Calu3 (cell line): Measurements from ENCODE around the gene IKBKE. TPM values are rescaled to one million over a fixed set of nuclear protein-coding genes. Genes with fewer than 3 reads are reported as not detected.
A peak's percentile ranks its signal among the peaks of the same experiment; 100 is the strongest.

Experiments used
- BruUV-seq: library from RNA; stranded (reverse); fragments of 400-500 nt; replicated peaks from 2 replicates; lab custom pipeline; 2021; lab: Mats Ljungman, UMichigan
- CTCF ChIA-PET: fragments of 300-600 bp; sonication (Branson Sonifier 250); formaldehyde crosslinking; loops from one replicate; lab custom pipeline; 2022; ENCODE audit warnings: antibody characterized with exemption; lab: Charles Lee
- DNase-seq: peaks from one replicate; pipeline ENCODE4 v3.0.0; 2022
- H3K27ac Mint-ChIP-seq: one replicate; pipeline ENCODE4 v1.8.0; 2022; ENCODE audit warnings: mixed read lengths; ENCODE audit not compliant: unreplicated experiment
- H3K27me3 Mint-ChIP-seq: one replicate; pipeline ENCODE4 v1.8.0; 2022; ENCODE audit warnings: mixed read lengths; ENCODE audit not compliant: unreplicated experiment
- H3K36me3 Mint-ChIP-seq: one replicate; pipeline ENCODE4 v1.8.0; 2022; ENCODE audit warnings: mild to moderate bottlenecking, moderate library complexity, mixed read lengths; ENCODE audit not compliant: insufficient read depth, unreplicated experiment
- H3K4me1 Mint-ChIP-seq: one replicate; pipeline ENCODE4 v1.8.0; 2022; ENCODE audit warnings: mild to moderate bottlenecking, low read depth, mixed read lengths; ENCODE audit not compliant: unreplicated experiment
- H3K4me3 Mint-ChIP-seq: one replicate; pipeline ENCODE4 v1.8.0; 2022; ENCODE audit warnings: mild to moderate bottlenecking, low read depth, moderate library complexity, mixed read lengths; ENCODE audit not compliant: unreplicated experiment
- H3K9me3 Mint-ChIP-seq: one replicate; pipeline ENCODE4 v1.8.0; 2022; ENCODE audit warnings: low read depth, mixed read lengths; ENCODE audit not compliant: unreplicated experiment
- intact Hi-C: fragments of 100-400 bp; cut with micrococcal nuclease; formaldehyde crosslinking; loops from one replicate; pipeline ENCODE4 v1.10.0; 2022; ENCODE audit not compliant: unreplicated experiment
- total RNA-seq: library from RNA; stranded (reverse); gene quantifications from 2 replicates; pipeline ENCODE4 v1.2.3, GENCODE V29; 2022
- TF ChIP-seq, protein P1 (sequence below): fragments of 200-600 bp; IDR thresholded peaks from one replicate; pipeline ENCODE4 v1.8.0; 2022; ENCODE audit warnings: antibody characterized with exemption; ENCODE audit not compliant: unreplicated experiment

IKBKE gene
- total RNA-seq, 1 experiment from 2014 or later = 47.5 TPM

GRCh38 chr1:206495493-206496046 lies 25.3 kb downstream of the IKBKE start:
- H3K4me3 Mint-ChIP-seq = no peak overlapping the region
- no peaks in the 10 kb centered on the region for H3K27me3 Mint-ChIP-seq
- TF ChIP-seq, protein P1, sequence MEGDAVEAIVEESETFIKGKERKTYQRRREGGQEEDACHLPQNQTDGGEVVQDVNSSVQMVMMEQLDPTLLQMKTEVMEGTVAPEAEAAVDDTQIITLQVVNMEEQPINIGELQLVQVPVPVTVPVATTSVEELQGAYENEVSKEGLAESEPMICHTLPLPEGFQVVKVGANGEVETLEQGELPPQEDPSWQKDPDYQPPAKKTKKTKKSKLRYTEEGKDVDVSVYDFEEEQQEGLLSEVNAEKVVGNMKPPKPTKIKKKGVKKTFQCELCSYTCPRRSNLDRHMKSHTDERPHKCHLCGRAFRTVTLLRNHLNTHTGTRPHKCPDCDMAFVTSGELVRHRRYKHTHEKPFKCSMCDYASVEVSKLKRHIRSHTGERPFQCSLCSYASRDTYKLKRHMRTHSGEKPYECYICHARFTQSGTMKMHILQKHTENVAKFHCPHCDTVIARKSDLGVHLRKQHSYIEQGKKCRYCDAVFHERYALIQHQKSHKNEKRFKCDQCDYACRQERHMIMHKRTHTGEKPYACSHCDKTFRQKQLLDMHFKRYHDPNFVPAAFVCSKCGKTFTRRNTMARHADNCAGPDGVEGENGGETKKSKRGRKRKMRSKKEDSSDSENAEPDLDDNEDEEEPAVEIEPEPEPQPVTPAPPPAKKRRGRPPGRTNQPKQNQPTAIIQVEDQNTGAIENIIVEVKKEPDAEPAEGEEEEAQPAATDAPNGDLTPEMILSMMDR = no peak
- H3K9me3 Mint-ChIP-seq = no peaks in the 10 kb centered on the region
- no TSS peak for BruUV-seq
- intact Hi-C loops = no loop called here
- peaks cover 24% of the 10 kb centered on the region for H3K4me1 Mint-ChIP-seq
- H3K27ac Mint-ChIP-seq = no peak overlapping the region
- no peak for DNase-seq
- peaks cover 54% of the 10 kb centered on the region for H3K36me3 Mint-ChIP-seq
- CTCF ChIA-PET = interaction anchor here (0.9 to 1.0 kb wide), 2 partner anchors 11 to 16 kb away, joined by 3 read pairs; no protein-coding TSS in a partner anchor

DNA sequence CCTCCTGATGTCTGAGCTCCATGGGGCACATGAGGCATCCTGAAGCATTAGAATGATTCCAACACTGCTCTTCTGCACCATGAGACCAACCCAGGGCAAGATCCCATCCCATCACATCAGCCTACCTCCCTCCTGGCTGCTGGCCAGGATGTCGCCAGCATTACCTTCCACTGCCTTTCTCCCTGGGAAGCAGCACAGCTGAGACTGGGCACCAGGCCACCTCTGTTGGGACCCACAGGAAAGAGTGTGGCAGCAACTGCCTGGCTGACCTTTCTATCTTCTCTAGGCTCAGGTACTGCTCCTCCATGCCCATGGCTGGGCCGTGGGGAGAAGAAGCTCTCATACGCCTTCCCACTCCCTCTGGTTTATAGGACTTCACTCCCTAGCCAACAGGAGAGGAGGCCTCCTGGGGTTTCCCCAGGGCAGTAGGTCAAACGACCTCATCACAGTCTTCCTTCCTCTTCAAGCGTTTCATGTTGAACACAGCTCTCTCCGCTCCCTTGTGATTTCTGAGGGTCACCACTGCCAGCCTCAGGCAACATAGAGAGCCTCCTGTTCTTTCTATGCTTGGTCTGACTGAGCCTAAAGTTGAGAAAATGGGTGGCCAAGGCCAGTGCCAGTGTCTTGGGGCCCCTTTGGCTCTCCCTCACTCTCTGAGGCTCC lies 26.0 kb downstream of the IKBKE start:
- Mint-ChIP-seq H3K27me3 (no peaks in the 10 kb centered on the region), H3K4me3 (no peak overlapping the region), H3K9me3 (no peaks in the 10 kb centered on the region), H3K36me3 (peaks cover 52% of the 10 kb centered on the region), H3K27ac (no peak overlapping the region), H3K4me1 (peaks cover 24% of the 10 kb centered on the region)
- no peak for DNase-seq
- CTCF ChIA-PET = interaction anchor here (1.0 kb wide), 1 partner anchor 11 kb away, joined by 3 read pairs; no protein-coding TSS in a partner anchor
- TF ChIP-seq, protein P1 = no peak
- TSS peak; percentile 18 for BruUV-seq
- intact Hi-C loops = no loop called here

DNA sequence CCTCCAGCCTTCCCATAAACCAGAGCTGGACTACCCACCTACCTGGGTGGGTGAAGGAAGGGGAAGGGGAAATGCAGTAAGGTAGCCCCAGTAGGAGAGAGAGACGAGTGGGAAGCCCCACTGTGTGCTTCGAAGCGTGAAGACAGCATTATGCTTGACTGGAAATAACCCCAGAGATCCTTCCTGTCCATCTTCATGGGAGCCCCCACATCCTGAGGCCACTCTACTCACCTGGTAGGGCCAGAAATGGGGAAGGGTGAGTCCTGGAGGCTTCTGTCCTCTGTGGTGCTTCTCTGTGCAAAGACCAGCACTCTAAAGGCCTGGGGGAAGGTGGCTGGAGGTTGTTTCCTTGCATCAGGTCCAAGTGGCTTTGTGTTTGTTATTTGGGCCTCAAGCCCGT lies 27.1 kb downstream of the IKBKE start:
- no TSS peak for BruUV-seq
- Mint-ChIP-seq H3K27me3 (no peaks in the 10 kb centered on the region), H3K9me3 (no peaks in the 10 kb centered on the region), H3K27ac (no peak overlapping the region), H3K36me3 (peaks cover 50% of the 10 kb centered on the region), H3K4me1 (peaks cover 24% of the 10 kb centered on the region), H3K4me3 (no peak overlapping the region)
- intact Hi-C loops = no loop called here
- no peak for DNase-seq
- CTCF ChIA-PET = no interaction called here
- TF ChIP-seq, protein P1 = no peak

- Mint-ChIP-seq H3K36me3 (peaks cover 50% of the 10 kb centered on the region), H3K4me3 (no peak overlapping the region), H3K9me3 (no peaks in the 10 kb centered on the region), H3K27me3 (no peaks in the 10 kb centered on the region), H3K4me1 (peaks cover 24% of the 10 kb centered on the region), H3K27ac (no peak overlapping the region)
- intact Hi-C loops = no loop called here
- CTCF ChIA-PET = no interaction called here
- no peak for DNase-seq
- TF ChIP-seq, protein P1 = no peak
- BruUV-seq = no TSS peak
Observed at GRCh38 chr1:206497774-206498173, 27.5 kb downstream of the IKBKE start.
